Measurements from ENCODE around the gene PTPRG. TPM values are rescaled to one million over a fixed set of nuclear protein-coding genes. Genes with fewer than 3 reads are reported as not detected.

PTPRG gene
- total RNA-seq, 1 experiment from 2014 or later, result 32.1 TPM

DNA sequence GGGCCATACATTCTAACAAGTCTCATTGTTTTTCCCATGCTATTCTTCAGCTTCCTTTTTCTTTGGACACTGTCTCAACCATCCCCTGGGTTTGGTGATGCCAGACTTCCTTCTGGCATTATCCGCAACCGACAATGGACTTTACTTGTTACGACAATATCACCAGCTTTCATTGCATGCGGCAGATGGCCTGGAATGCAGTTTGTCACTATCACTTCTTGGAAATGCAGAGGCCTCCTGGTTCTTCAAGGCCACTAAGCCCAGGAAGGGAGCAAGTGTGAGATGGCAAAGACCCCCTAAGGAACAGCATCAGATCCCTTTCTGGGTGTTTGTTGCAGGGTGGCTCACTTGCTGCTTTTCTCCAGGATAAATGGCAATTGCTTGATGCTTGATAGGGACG, 128.6 kb downstream of the PTPRG start (continued):
- TF ChIP-seq FOSL1 (IDR thresholded peaks at IDR 0.05; ENCODE audit: low read depth) (no peak), ZFX (IDR thresholded peaks at IDR 0.05) (no peak), POLR2A (IDR thresholded peaks at IDR 0.05; ENCODE audit: borderline replicate concordance, extremely low read depth, insufficient read depth, insufficient read length) (no peak)

DNA sequence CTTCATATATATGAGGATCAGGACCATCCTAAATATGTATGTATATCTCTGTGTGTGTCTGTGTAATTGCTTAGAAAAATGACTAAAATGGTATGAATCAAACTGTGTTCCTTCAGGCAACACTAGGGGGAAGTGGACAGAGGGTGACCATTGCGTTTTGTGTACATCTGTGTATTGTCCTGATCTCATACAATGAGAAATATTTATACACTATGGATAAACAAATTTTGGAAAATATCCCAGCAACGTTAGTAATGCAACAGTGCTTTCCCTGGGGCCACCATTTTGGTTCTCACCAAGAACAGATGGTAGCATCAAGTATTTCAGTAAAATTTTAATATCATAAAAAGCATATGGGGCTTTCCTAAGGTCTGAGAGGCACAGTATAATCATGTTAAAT, 130.1 kb downstream of the PTPRG start:
- ChIA-PET CTCF (no interaction called here), RAD21 (ENCODE audit: low non-redundant PET in 1 of 2, low total read pairs in 2 of 2, uncharacterized antibody in 2 of 2, unreplicated experiment in 2 of 2) (no interaction called here)
- TF ChIP-seq JUND (IDR thresholded peaks at IDR 0.05) (no peak), RAD21 (IDR thresholded peaks at IDR 0.05; ENCODE audit: low read depth) (no peak), CBX3 (IDR thresholded peaks at IDR 0.05; ENCODE audit: low read depth) (no peak), YY1 (IDR thresholded peaks at IDR 0.05; ENCODE audit: extremely low read depth, insufficient replicate concordance, low read depth, low read length) (no peak), SIN3A (IDR thresholded peaks at IDR 0.05; ENCODE audit: low read depth) (no peak), SP1 (IDR thresholded peaks at IDR 0.05; ENCODE audit: low read depth) (no peak), CEBPB (IDR thresholded peaks at IDR 0.05; ENCODE audit: low read depth) (no peak), EGR1 (IDR thresholded peaks at IDR 0.05; ENCODE audit: low read depth) (no peak), ZFX (IDR thresholded peaks at IDR 0.05) (no peak), POLR2A (IDR thresholded peaks at IDR 0.05; ENCODE audit: borderline replicate concordance, extremely low read depth, insufficient read depth, insufficient read length) (no peak), SRF (IDR thresholded peaks at IDR 0.05; ENCODE audit: low read depth) (no peak), ZNF274 (IDR thresholded peaks at IDR 0.05; ENCODE audit: low read depth, low read length) (no peak), FOSL1 (IDR thresholded peaks at IDR 0.05; ENCODE audit: low read depth) (no peak), TCF7L2 (IDR thresholded peaks at IDR 0.05; ENCODE audit: borderline replicate concordance, extremely low read depth, insufficient read depth, insufficient read length) (no peak), POLR2AphosphoS5 (IDR thresholded peaks at IDR 0.05; ENCODE audit: low read depth, low read length) (no peak)
- TF ChIP-seq, protein P1, sequence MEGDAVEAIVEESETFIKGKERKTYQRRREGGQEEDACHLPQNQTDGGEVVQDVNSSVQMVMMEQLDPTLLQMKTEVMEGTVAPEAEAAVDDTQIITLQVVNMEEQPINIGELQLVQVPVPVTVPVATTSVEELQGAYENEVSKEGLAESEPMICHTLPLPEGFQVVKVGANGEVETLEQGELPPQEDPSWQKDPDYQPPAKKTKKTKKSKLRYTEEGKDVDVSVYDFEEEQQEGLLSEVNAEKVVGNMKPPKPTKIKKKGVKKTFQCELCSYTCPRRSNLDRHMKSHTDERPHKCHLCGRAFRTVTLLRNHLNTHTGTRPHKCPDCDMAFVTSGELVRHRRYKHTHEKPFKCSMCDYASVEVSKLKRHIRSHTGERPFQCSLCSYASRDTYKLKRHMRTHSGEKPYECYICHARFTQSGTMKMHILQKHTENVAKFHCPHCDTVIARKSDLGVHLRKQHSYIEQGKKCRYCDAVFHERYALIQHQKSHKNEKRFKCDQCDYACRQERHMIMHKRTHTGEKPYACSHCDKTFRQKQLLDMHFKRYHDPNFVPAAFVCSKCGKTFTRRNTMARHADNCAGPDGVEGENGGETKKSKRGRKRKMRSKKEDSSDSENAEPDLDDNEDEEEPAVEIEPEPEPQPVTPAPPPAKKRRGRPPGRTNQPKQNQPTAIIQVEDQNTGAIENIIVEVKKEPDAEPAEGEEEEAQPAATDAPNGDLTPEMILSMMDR (IDR thresholded peaks at IDR 0.05 in 2 of 3, conservative IDR thresholded peaks at IDR 0.05 in 1 of 3; ENCODE audit: borderline replicate concordance in 1 of 3, insufficient read depth in 1 of 3, low read depth in 2 of 3, low read length in 2 of 3), result no peak
- TF ChIP-seq, protein P2, sequence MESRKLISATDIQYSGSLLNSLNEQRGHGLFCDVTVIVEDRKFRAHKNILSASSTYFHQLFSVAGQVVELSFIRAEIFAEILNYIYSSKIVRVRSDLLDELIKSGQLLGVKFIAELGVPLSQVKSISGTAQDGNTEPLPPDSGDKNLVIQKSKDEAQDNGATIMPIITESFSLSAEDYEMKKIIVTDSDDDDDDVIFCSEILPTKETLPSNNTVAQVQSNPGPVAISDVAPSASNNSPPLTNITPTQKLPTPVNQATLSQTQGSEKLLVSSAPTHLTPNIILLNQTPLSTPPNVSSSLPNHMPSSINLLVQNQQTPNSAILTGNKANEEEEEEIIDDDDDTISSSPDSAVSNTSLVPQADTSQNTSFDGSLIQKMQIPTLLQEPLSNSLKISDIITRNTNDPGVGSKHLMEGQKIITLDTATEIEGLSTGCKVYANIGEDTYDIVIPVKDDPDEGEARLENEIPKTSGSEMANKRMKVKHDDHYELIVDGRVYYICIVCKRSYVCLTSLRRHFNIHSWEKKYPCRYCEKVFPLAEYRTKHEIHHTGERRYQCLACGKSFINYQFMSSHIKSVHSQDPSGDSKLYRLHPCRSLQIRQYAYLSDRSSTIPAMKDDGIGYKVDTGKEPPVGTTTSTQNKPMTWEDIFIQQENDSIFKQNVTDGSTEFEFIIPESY (IDR thresholded peaks at IDR 0.05; ENCODE audit: extremely low read depth, insufficient replicate concordance, low read length), result no peak
- TF ChIP-seq, protein P3, sequence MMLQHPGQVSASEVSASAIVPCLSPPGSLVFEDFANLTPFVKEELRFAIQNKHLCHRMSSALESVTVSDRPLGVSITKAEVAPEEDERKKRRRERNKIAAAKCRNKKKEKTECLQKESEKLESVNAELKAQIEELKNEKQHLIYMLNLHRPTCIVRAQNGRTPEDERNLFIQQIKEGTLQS (IDR thresholded peaks at IDR 0.05), result no peak
- TF ChIP-seq, protein P4, sequence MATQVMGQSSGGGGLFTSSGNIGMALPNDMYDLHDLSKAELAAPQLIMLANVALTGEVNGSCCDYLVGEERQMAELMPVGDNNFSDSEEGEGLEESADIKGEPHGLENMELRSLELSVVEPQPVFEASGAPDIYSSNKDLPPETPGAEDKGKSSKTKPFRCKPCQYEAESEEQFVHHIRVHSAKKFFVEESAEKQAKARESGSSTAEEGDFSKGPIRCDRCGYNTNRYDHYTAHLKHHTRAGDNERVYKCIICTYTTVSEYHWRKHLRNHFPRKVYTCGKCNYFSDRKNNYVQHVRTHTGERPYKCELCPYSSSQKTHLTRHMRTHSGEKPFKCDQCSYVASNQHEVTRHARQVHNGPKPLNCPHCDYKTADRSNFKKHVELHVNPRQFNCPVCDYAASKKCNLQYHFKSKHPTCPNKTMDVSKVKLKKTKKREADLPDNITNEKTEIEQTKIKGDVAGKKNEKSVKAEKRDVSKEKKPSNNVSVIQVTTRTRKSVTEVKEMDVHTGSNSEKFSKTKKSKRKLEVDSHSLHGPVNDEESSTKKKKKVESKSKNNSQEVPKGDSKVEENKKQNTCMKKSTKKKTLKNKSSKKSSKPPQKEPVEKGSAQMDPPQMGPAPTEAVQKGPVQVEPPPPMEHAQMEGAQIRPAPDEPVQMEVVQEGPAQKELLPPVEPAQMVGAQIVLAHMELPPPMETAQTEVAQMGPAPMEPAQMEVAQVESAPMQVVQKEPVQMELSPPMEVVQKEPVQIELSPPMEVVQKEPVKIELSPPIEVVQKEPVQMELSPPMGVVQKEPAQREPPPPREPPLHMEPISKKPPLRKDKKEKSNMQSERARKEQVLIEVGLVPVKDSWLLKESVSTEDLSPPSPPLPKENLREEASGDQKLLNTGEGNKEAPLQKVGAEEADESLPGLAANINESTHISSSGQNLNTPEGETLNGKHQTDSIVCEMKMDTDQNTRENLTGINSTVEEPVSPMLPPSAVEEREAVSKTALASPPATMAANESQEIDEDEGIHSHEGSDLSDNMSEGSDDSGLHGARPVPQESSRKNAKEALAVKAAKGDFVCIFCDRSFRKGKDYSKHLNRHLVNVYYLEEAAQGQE (IDR thresholded peaks at IDR 0.05; ENCODE audit: low read depth), result no peak

More for the DNA sequence above, 130.1 kb downstream of the PTPRG start:
- Histone ChIP-seq H3K27ac (ENCODE audit: low read depth, low read length) (no peak overlapping the region), H3K27me3 (ENCODE audit: insufficient read depth, low read length) (no peaks in the 10 kb centered on the region), H3K9me2 (ENCODE audit: insufficient read depth) (no peaks in the 10 kb centered on the region), H3K9ac (ENCODE audit: low read length) (no peak overlapping the region), H3K4me3 (replicated peaks in 1 of 2; ENCODE audit: low read depth in 1 of 2, low read length in 2 of 2) (no peak overlapping the region), H4K20me1 (ENCODE audit: insufficient read depth) (no peaks in the 10 kb centered on the region), H3K36me3 (ENCODE audit: control insufficient read depth in 1 of 2, insufficient read depth in 2 of 2, low read length in 2 of 2) (no peaks in the 10 kb centered on the region), H2AFZ (ENCODE audit: low read depth, low read length, poor library complexity, severe bottlenecking) (no peak overlapping the region), H3K9me3 (ENCODE audit: control insufficient read depth in 1 of 2, insufficient read depth in 1 of 2, low read depth in 1 of 2, low read length in 2 of 2) (no peaks in the 10 kb centered on the region), H3K79me2 (ENCODE audit: insufficient read depth, low read length) (0 out of 2 replicates have a peak, but pooled peaks cover under 1% of the 10 kb centered on the region), H3K4me2 (ENCODE audit: low read length) (no peak overlapping the region), H3K4me1 (ENCODE audit: control insufficient read depth in 1 of 2, insufficient read depth in 2 of 2, low read length in 2 of 2) (peaks cover 3 to 4% of the 10 kb centered on the region in 2 experiments)
- POLR2A ChIA-PET, result no interaction called here
- intact Hi-C loops (cut with micrococcal nuclease), result no loop called here
- DNase-seq (ENCODE audit: low read depth, low spot score) (no peak), ATAC-seq (no peak)
- BruUV-seq (replicated peaks), result no TSS peak
